CD4-positive, alpha-beta T cell treated with Interleukin-4 for 4 hours (primary cell): Measurements from ENCODE around the gene NLRP6.
"Not testable (repeated sequence)": the region's sequence is repeated elsewhere in the genome, so short reads cannot be mapped to it uniquely, and the experiment has no call there.

Experiments used
- DNase-seq: peaks from one replicate; pipeline ENCODE4 v3.0.0-alpha.2; 2020

The NLRP6 gene

GRCh38 chr11:327581-327923, 49.3 kb downstream of the NLRP6 start:
- DNase-seq = no peak

GRCh38 chr11:328012-328411, 49.8 kb downstream of the NLRP6 start:
- DNase-seq = no peak

- DNase-seq = not testable (repeated sequence)
These were observed 50.4 kb downstream of the NLRP6 start for GRCh38 chr11:328516-329100.

- no peak for DNase-seq
These were observed 51.7 kb downstream of the NLRP6 start for GRCh38 chr11:329886-330253.

GRCh38 chr11:330307-330693, 52.1 kb downstream of the NLRP6 start:
- DNase-seq = no peak

- DNase-seq = no peak
These were observed 52.6 kb downstream of the NLRP6 start for GRCh38 chr11:330694-331357.

GRCh38 chr11:331358-332060, 53.3 kb downstream of the NLRP6 start:
- no peak for DNase-seq

GRCh38 chr11:332651-333480, 54.7 kb downstream of the NLRP6 start:
- DNase-seq = no peak

- DNase-seq = not testable (repeated sequence)
These were observed 55.5 kb downstream of the NLRP6 start for GRCh38 chr11:333616-334263.

GRCh38 chr11:334264-334994, 56.2 kb downstream of the NLRP6 start:
- DNase-seq = no peak
